ENCODE results near the gene TDRD10. TPM values are rescaled to one million over a fixed set of nuclear protein-coding genes. Genes with fewer than 3 reads are reported as not detected.

Gene TDRD10
- total and polyA plus RNA-seq, 2 of the 8 experiments (the other 6 are each of a cell fraction or from before 2014, with no cell fraction given), result 0.15 to 0.27 TPM

- TF ChIP-seq, protein P1, sequence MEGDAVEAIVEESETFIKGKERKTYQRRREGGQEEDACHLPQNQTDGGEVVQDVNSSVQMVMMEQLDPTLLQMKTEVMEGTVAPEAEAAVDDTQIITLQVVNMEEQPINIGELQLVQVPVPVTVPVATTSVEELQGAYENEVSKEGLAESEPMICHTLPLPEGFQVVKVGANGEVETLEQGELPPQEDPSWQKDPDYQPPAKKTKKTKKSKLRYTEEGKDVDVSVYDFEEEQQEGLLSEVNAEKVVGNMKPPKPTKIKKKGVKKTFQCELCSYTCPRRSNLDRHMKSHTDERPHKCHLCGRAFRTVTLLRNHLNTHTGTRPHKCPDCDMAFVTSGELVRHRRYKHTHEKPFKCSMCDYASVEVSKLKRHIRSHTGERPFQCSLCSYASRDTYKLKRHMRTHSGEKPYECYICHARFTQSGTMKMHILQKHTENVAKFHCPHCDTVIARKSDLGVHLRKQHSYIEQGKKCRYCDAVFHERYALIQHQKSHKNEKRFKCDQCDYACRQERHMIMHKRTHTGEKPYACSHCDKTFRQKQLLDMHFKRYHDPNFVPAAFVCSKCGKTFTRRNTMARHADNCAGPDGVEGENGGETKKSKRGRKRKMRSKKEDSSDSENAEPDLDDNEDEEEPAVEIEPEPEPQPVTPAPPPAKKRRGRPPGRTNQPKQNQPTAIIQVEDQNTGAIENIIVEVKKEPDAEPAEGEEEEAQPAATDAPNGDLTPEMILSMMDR (IDR thresholded peaks at IDR 0.05; ENCODE audit: control extremely low read depth in 1 of 3, insufficient read depth in 1 of 3, low read depth in 1 of 3, low read length in 3 of 3), result peak; percentile 52 to 87 (median 80)
- no peak for TF ChIP-seq FOSL1 (IDR thresholded peaks at IDR 0.05; ENCODE audit: insufficient read depth, low read depth, low read length)
- no peak for TF ChIP-seq CHD2 (IDR thresholded peaks at IDR 0.05; ENCODE audit: low read length)
- TF ChIP-seq PHF8 (conservative IDR thresholded peaks at IDR 0.05; ENCODE audit: low read depth, low read length), result no peak
- TF ChIP-seq HDAC2 (IDR thresholded peaks at IDR 0.05; ENCODE audit: borderline replicate concordance in 1 of 2, low read depth in 2 of 2, low read length in 2 of 2), result no peak
- TF ChIP-seq, protein P2, sequence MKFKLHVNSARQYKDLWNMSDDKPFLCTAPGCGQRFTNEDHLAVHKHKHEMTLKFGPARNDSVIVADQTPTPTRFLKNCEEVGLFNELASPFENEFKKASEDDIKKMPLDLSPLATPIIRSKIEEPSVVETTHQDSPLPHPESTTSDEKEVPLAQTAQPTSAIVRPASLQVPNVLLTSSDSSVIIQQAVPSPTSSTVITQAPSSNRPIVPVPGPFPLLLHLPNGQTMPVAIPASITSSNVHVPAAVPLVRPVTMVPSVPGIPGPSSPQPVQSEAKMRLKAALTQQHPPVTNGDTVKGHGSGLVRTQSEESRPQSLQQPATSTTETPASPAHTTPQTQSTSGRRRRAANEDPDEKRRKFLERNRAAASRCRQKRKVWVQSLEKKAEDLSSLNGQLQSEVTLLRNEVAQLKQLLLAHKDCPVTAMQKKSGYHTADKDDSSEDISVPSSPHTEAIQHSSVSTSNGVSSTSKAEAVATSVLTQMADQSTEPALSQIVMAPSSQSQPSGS (IDR thresholded peaks at IDR 0.05; ENCODE audit: low read length), result no peak
- TF ChIP-seq EP300 (IDR thresholded peaks at IDR 0.05; ENCODE audit: borderline replicate concordance in 1 of 2, low read depth in 2 of 2, low read length in 2 of 2), result peak in 1 of 2 experiments; percentile 39; a peak in 1 of 3 replicates
- TF ChIP-seq SP1 (IDR thresholded peaks at IDR 0.05; ENCODE audit: low read depth, low read length), result peak; percentile 81
- peak; percentile 83 to 84 for TF ChIP-seq RAD21 (IDR thresholded peaks at IDR 0.05 in 1 of 2, conservative IDR thresholded peaks at IDR 0.05 in 1 of 2; ENCODE audit: low read depth in 2 of 2, low read length in 2 of 2)
- no peak for TF ChIP-seq MAFK (IDR thresholded peaks at IDR 0.05; ENCODE audit: low read depth, low read length)
- peak in 1 of 2 experiments; percentile 65; a peak in 1 of 4 replicates for TF ChIP-seq SIN3A (conservative IDR thresholded peaks at IDR 0.05 in 1 of 2, IDR thresholded peaks at IDR 0.05 in 1 of 2; ENCODE audit: low read depth in 1 of 2, low read length in 2 of 2)
- 0 out of 2 replicates have a peak, but pooled peaks have one; percentile 50 for TF ChIP-seq TCF12 (IDR thresholded peaks at IDR 0.05; ENCODE audit: low read depth, low read length)
Measured at GRCh38 chr1:154533952-154534844, 32.2 kb downstream of the TDRD10 start (continued).

All from H1 (cell line).